A549 treated with GW870086 at 1 μM for 4 hours (cell line): ENCODE measurements around the gene CLDN14. TPM values are rescaled to one million over a fixed set of nuclear protein-coding genes. Genes with fewer than 3 reads are reported as not detected.

Experiments
- total RNA-seq: library from RNA; stranded (reverse); fragments of 200-300 nt; extraction: Qiagen RNA extraction; gene quantifications from 5 replicates; pipeline ENCODE4 v1.2.3, GENCODE V29; 2022; ENCODE audit warnings: low read depth

Gene CLDN14
- 0.12 TPM in 1 of 5 replicates, not detected in the others for total RNA-seq

GRCh38 chr21:36479415-36480402 is at the start of gene CLDN14:
Gene CLDN14, minus strand, starts transcription at chr21:36480122. Its CDS starts 18,427 bp downstream, at chr21:36461695.

Other genes with a start within 250 kb of the CLDN14 start
- gene MORC3, start 159.9 kb downstream of the CLDN14 start, total RNA-seq = 4.5 to 9.8 TPM (median 6.8 TPM) in 5 replicates
- gene CHAF1B, start 94.7 kb downstream of the CLDN14 start, total RNA-seq = 10.7 to 12.6 TPM (median 11.2 TPM) in 5 replicates
- 5.3 to 8.6 TPM (median 7.0 TPM) in 5 replicates for gene SIM2, start 219.0 kb upstream of the CLDN14 start, total RNA-seq